Astrocyte (in vitro differentiated cells and primary cell): ENCODE data around the gene STOML1. TPM values are rescaled to one million over a fixed set of nuclear protein-coding genes. Genes with fewer than 3 reads are reported as not detected.

Experiments used
- DNase-seq: peaks from one replicate; pipeline ENCODE4 v3.0.0-alpha.2; 2010; ENCODE audit warnings: low read depth
- FAIRE-seq: peaks from 2 replicates; lab custom pipeline; 2011; peaks lifted over from hg19 to GRCh38; lab: Jason Lieb, UNC
- H2AFZ ChIP-seq: 2 replicates; pipeline ENCODE4 v1.6.0; 2012; ENCODE audit warnings: low read depth, low read length, inconsistent platforms
- H3K27ac ChIP-seq: 2 replicates; pipeline ENCODE4 v1.5.1; 2011; ENCODE audit warnings: low read depth, low read length, inconsistent platforms
- H3K27me3 ChIP-seq: 2 replicates; pipeline ENCODE4 v1.6.0; 2011; ENCODE audit warnings: low read length, inconsistent platforms; ENCODE audit not compliant: insufficient read depth
- H3K36me3 ChIP-seq: 2 replicates; pipeline ENCODE4 v1.5.1; 2011; ENCODE audit warnings: low read length, inconsistent platforms; ENCODE audit not compliant: insufficient read depth
- H3K4me1 ChIP-seq: 2 replicates; pipeline ENCODE4 v1.5.1; 2011; ENCODE audit warnings: low read length, inconsistent platforms; ENCODE audit not compliant: insufficient read depth
- H3K4me2 ChIP-seq: 2 replicates; pipeline ENCODE4 v1.6.0; 2012; ENCODE audit warnings: low read length, inconsistent platforms
- H3K4me3 ChIP-seq: 2 replicates; pipeline ENCODE4 v1.5.1; 2011; ENCODE audit warnings: low read depth, mild to moderate bottlenecking, low read length, inconsistent platforms; ENCODE audit not compliant: insufficient read depth
- H3K79me2 ChIP-seq: 2 replicates; pipeline ENCODE4 v1.6.0; 2012; ENCODE audit warnings: mild to moderate bottlenecking, low read length, inconsistent platforms; ENCODE audit not compliant: insufficient read depth
- H3K9ac ChIP-seq: 2 replicates; pipeline ENCODE4 v1.6.0; 2012; ENCODE audit warnings: mild to moderate bottlenecking, low read length, inconsistent platforms
- H3K9me3 ChIP-seq: 2 replicates; pipeline ENCODE4 v1.5.1; 2012; ENCODE audit warnings: low read depth, mild to moderate bottlenecking, low read length, inconsistent platforms; ENCODE audit not compliant: insufficient read depth
- H4K20me1 ChIP-seq: 2 replicates; pipeline ENCODE4 v1.6.0; 2012; ENCODE audit warnings: low read length, inconsistent platforms; ENCODE audit not compliant: insufficient read depth
- H3K27ac Mint-ChIP-seq: one replicate; pipeline ENCODE4 v1.8.0; 2021; ENCODE audit warnings: mild to moderate bottlenecking, mixed read lengths; ENCODE audit not compliant: unreplicated experiment
- H3K27me3 Mint-ChIP-seq: one replicate; pipeline ENCODE4 v1.8.0; 2021; ENCODE audit warnings: low read depth, mixed read lengths; ENCODE audit not compliant: unreplicated experiment
- H3K36me3 Mint-ChIP-seq: one replicate; pipeline ENCODE4 v1.8.0; 2021; ENCODE audit warnings: low read depth, mixed read lengths; ENCODE audit not compliant: unreplicated experiment
- H3K4me1 Mint-ChIP-seq: one replicate; pipeline ENCODE4 v1.8.0; 2021; ENCODE audit warnings: low read depth, mixed read lengths; ENCODE audit not compliant: unreplicated experiment
- H3K4me3 Mint-ChIP-seq: one replicate; pipeline ENCODE4 v1.8.0; 2021; ENCODE audit warnings: mild to moderate bottlenecking, moderate library complexity, mixed read lengths; ENCODE audit not compliant: unreplicated experiment
- H3K9me3 Mint-ChIP-seq: one replicate; pipeline ENCODE4 v1.8.0; 2021; ENCODE audit warnings: mild to moderate bottlenecking, mixed read lengths; ENCODE audit not compliant: unreplicated experiment
- CTCF ChIP-seq: IDR thresholded peaks from 2 replicates; pipeline ENCODE4 v1.5.1; 2011; ENCODE audit warnings: low read depth, mild to moderate bottlenecking, inconsistent platforms, low read length, moderate library complexity; ENCODE audit not compliant: insufficient read depth
- EZH2 ChIP-seq: IDR thresholded peaks from 2 replicates; pipeline ENCODE4 v1.6.1; 2012; ENCODE audit warnings: mild to moderate bottlenecking, low read length, inconsistent platforms; ENCODE audit not compliant: insufficient read depth
- total RNA-seq: library from RNA; stranded (reverse); gene quantifications from 2 replicates; pipeline ENCODE4 v1.2.1, GENCODE V29; 2021

STOML1 gene
- total RNA-seq, 1 donor from 2014 or later = 12.4 TPM

GRCh38 chr15:73937726-73938125, 54.4 kb downstream of the STOML1 start:
- Histone ChIP-seq H3K4me1 (peaks cover 57% of the 10 kb centered on the region), H4K20me1 (peaks cover 43% of the 10 kb centered on the region), H3K27me3 (no peaks in the 10 kb centered on the region), H3K9me3 (no peaks in the 10 kb centered on the region), H3K27ac (no peak overlapping the region), H3K79me2 (peaks cover 97% of the 10 kb centered on the region), H2AFZ (no peak overlapping the region), H3K9ac (no peak overlapping the region), H3K4me2 (no peak overlapping the region), H3K4me3 (no peak overlapping the region), H3K36me3 (peaks cover 4% of the 10 kb centered on the region)
- Mint-ChIP-seq H3K27ac (no peak overlapping the region), H3K4me1 (peaks cover 68% of the 10 kb centered on the region), H3K4me3 (no peak overlapping the region), H3K36me3 (peaks cover 24% of the 10 kb centered on the region), H3K27me3 (no peaks in the 10 kb centered on the region), H3K9me3 (peaks cover 2% of the 10 kb centered on the region)
- TF ChIP-seq CTCF (no peak), EZH2 (no peak)
- DNase-seq (no peak), FAIRE-seq (no peak)

- no peak overlapping the region for H3K4me3 Mint-ChIP-seq
- H3K4me3 ChIP-seq = no peak overlapping the region
- no peaks in the 10 kb centered on the region for H3K9me3 ChIP-seq
- no peaks in the 10 kb centered on the region for H3K27me3 ChIP-seq
- H3K4me2 ChIP-seq = no peak overlapping the region
- peaks cover 47% of the 10 kb centered on the region for H4K20me1 ChIP-seq
- H3K27ac Mint-ChIP-seq = no peak overlapping the region
- TF ChIP-seq CTCF (no peak), EZH2 (no peak)
- no peak for FAIRE-seq
- H3K79me2 ChIP-seq = peaks cover 97% of the 10 kb centered on the region
- peaks cover 4% of the 10 kb centered on the region for H3K36me3 ChIP-seq
- H3K27ac ChIP-seq = no peak overlapping the region
- H3K36me3 Mint-ChIP-seq = peaks cover 25% of the 10 kb centered on the region
- H3K27me3 Mint-ChIP-seq = no peaks in the 10 kb centered on the region
- H3K9ac ChIP-seq = no peak overlapping the region
- peaks cover 58% of the 10 kb centered on the region for H3K4me1 ChIP-seq
- no peak for DNase-seq
- H2AFZ ChIP-seq = no peak overlapping the region
- H3K9me3 Mint-ChIP-seq = peaks cover 2% of the 10 kb centered on the region
- H3K4me1 Mint-ChIP-seq = peaks cover 68% of the 10 kb centered on the region
Observed at GRCh38 chr15:73937296-73937695, 54.8 kb downstream of the STOML1 start.

GRCh38 chr15:73936588-73937290, 55.4 kb downstream of the STOML1 start:
- Mint-ChIP-seq H3K27me3 (no peaks in the 10 kb centered on the region), H3K36me3 (peaks cover 25% of the 10 kb centered on the region), H3K9me3 (peaks cover 2% of the 10 kb centered on the region), H3K4me1 (peaks cover 68% of the 10 kb centered on the region), H3K4me3 (peak overlapping the region; percentile 2), H3K27ac (no peak overlapping the region)
- Histone ChIP-seq H4K20me1 (peaks cover 53% of the 10 kb centered on the region), H3K36me3 (peaks cover 4% of the 10 kb centered on the region), H3K4me1 (peaks cover 58% of the 10 kb centered on the region), H3K27ac (peak overlapping the region; percentile 10), H3K79me2 (peaks cover 97% of the 10 kb centered on the region), H3K4me3 (no peak overlapping the region), H3K9me3 (no peaks in the 10 kb centered on the region), H3K4me2 (peak overlapping the region; percentile 23), H2AFZ (no peak overlapping the region), H3K9ac (peak overlapping the region; percentile 51), H3K27me3 (no peaks in the 10 kb centered on the region)
- DNase-seq (no peak), FAIRE-seq (no peak)
- TF ChIP-seq CTCF = no peak
- no peak for TF ChIP-seq EZH2
